ENCODE measurements around the gene EEFSEC. TPM values are rescaled to one million over a fixed set of nuclear protein-coding genes. Genes with fewer than 3 reads are reported as not detected.

Gene EEFSEC
- total RNA-seq, 1 donor from 2014 or later = 0.92 TPM

- H3K27ac ChIP-seq = no peak overlapping the region
- H4K20me1 ChIP-seq (ENCODE audit: low read depth) = no peaks in the 10 kb centered on the region
- no peak overlapping the region for H2AFZ ChIP-seq (replicated peaks)
- no peak overlapping the region for H3K9ac ChIP-seq
- H3K9me3 ChIP-seq (ENCODE audit: low read depth) = no peaks in the 10 kb centered on the region
- H3K27me3 ChIP-seq = peaks cover 9% of the 10 kb centered on the region
- peaks cover 34% of the 10 kb centered on the region for H3K27me3 Mint-ChIP-seq (ENCODE audit: insufficient read depth, low read depth)
- H3K4me1 ChIP-seq = no peaks in the 10 kb centered on the region
- H3K79me2 ChIP-seq (ENCODE audit: low read depth) = no peaks in the 10 kb centered on the region
- H3F3A ChIP-seq (ENCODE audit: low read depth) = no peaks in the 10 kb centered on the region
- no peak overlapping the region for H3K4me3 ChIP-seq
- DNase-seq (ENCODE audit: low spot score) = no peak
- no peaks in the 10 kb centered on the region for H3K4me1 Mint-ChIP-seq
- no peak overlapping the region for H3K4me2 ChIP-seq
- H3K36me3 Mint-ChIP-seq = peaks cover 2% of the 10 kb centered on the region
- H3K4me3 Mint-ChIP-seq = no peak overlapping the region
- TF ChIP-seq CTCF (IDR thresholded peaks at IDR 0.05) = no peak
- no peak for TF ChIP-seq EZH2 (IDR thresholded peaks at IDR 0.05)
- TF ChIP-seq EZH2phosphoT487 (IDR thresholded peaks at IDR 0.05) = no peak
- no peak overlapping the region for H3K27ac Mint-ChIP-seq
- no peaks in the 10 kb centered on the region for H3K36me3 ChIP-seq
- H3K9me3 Mint-ChIP-seq = peaks cover 9% of the 10 kb centered on the region
These were observed 295.2 kb downstream of the EEFSEC start for GRCh38 chr3:128448491-128448890.

GRCh38 chr3:128449111-128449638 is 295.9 kb downstream of the EEFSEC start:
- H2AFZ ChIP-seq (replicated peaks) = no peak overlapping the region
- no peak overlapping the region for H3K9ac ChIP-seq
- H3K4me2 ChIP-seq = no peak overlapping the region
- H3F3A ChIP-seq (ENCODE audit: low read depth) = no peaks in the 10 kb centered on the region
- no peak overlapping the region for H3K27ac ChIP-seq
- no peak overlapping the region for H3K27ac Mint-ChIP-seq
- H3K9me3 ChIP-seq (ENCODE audit: low read depth) = no peaks in the 10 kb centered on the region
- no peak for DNase-seq (ENCODE audit: low spot score)
- TF ChIP-seq EZH2phosphoT487 (IDR thresholded peaks at IDR 0.05) (no peak), EZH2 (IDR thresholded peaks at IDR 0.05) (no peak), CTCF (IDR thresholded peaks at IDR 0.05) (no peak)
- H3K4me1 ChIP-seq = no peaks in the 10 kb centered on the region
- H3K4me1 Mint-ChIP-seq = no peaks in the 10 kb centered on the region
- H3K4me3 ChIP-seq = no peak overlapping the region
- H3K9me3 Mint-ChIP-seq = peaks cover 9% of the 10 kb centered on the region
- peaks cover 3% of the 10 kb centered on the region for H3K27me3 ChIP-seq
- H3K4me3 Mint-ChIP-seq = no peak overlapping the region
- no peaks in the 10 kb centered on the region for H4K20me1 ChIP-seq (ENCODE audit: low read depth)
- H3K36me3 ChIP-seq = no peaks in the 10 kb centered on the region
- peaks cover 34% of the 10 kb centered on the region for H3K27me3 Mint-ChIP-seq (ENCODE audit: insufficient read depth, low read depth)
- H3K36me3 Mint-ChIP-seq = peaks cover 2% of the 10 kb centered on the region
- no peaks in the 10 kb centered on the region for H3K79me2 ChIP-seq (ENCODE audit: low read depth)

- Mint-ChIP-seq H3K9me3 (peaks cover 4% of the 10 kb centered on the region), H3K36me3 (peaks cover 2% of the 10 kb centered on the region), H3K4me1 (peaks cover 8% of the 10 kb centered on the region), H3K4me3 (no peak overlapping the region), H3K27ac (no peak overlapping the region), H3K27me3 (ENCODE audit: insufficient read depth, low read depth) (peaks cover 28% of the 10 kb centered on the region)
- H3K27me3 ChIP-seq = peaks cover 25% of the 10 kb centered on the region
- no peaks in the 10 kb centered on the region for H3K9me3 ChIP-seq (ENCODE audit: low read depth)
- H3K36me3 ChIP-seq = no peaks in the 10 kb centered on the region
- no peaks in the 10 kb centered on the region for H3F3A ChIP-seq (ENCODE audit: low read depth)
- TF ChIP-seq CTCF (IDR thresholded peaks at IDR 0.05) = no peak
- no peak for TF ChIP-seq EZH2phosphoT487 (IDR thresholded peaks at IDR 0.05)
- no peak for TF ChIP-seq EZH2 (IDR thresholded peaks at IDR 0.05)
- H3K4me1 ChIP-seq = peaks cover 5% of the 10 kb centered on the region
- no peak overlapping the region for H3K27ac ChIP-seq
- H3K79me2 ChIP-seq (ENCODE audit: low read depth) = no peaks in the 10 kb centered on the region
- H3K9ac ChIP-seq = no peak overlapping the region
- no peak for DNase-seq (ENCODE audit: low spot score)
- H3K4me3 ChIP-seq = no peak overlapping the region
- H3K4me2 ChIP-seq = no peak overlapping the region
- no peaks in the 10 kb centered on the region for H4K20me1 ChIP-seq (ENCODE audit: low read depth)
- H2AFZ ChIP-seq (replicated peaks) = no peak overlapping the region
These were observed 298.8 kb downstream of the EEFSEC start for GRCh38 chr3:128452120-128452519.
